Mesendoderm (in vitro differentiated cells): ENCODE data around the gene OBSL1.

Source experiments
- DNase-seq: peaks from one replicate; pipeline ENCODE4 v3.0.0; 2013
- H2AK5ac ChIP-seq: 2 replicates; pipeline ENCODE4 v1.6.1; 2013; ENCODE audit warnings: low read length, inconsistent platforms
- H2BK120ac ChIP-seq: 2 replicates; pipeline ENCODE4 v1.6.1; 2013; ENCODE audit warnings: low read depth, mild to moderate bottlenecking, low read length, moderate library complexity, mixed read lengths
- H2BK15ac ChIP-seq: replicated peaks from 2 replicates; pipeline ENCODE4 v1.6.1; 2013; ENCODE audit warnings: low read depth, mild to moderate bottlenecking, moderate library complexity
- H2BK5ac ChIP-seq: 2 replicates; pipeline ENCODE4 v1.6.1; 2013; ENCODE audit warnings: low read length, inconsistent platforms
- H3K18ac ChIP-seq: 2 replicates; pipeline ENCODE4 v1.6.1; 2013; ENCODE audit warnings: mild to moderate bottlenecking, low read length, mixed read lengths
- H3K23ac ChIP-seq: one replicate; pipeline ENCODE4 v1.6.1; 2013; ENCODE audit warnings: low read length
- H3K27ac ChIP-seq: 2 replicates; pipeline ENCODE4 v1.5.1; 2013; ENCODE audit warnings: low read depth, mild to moderate bottlenecking, inconsistent platforms, low read length, moderate library complexity
- H3K27me3 ChIP-seq: 2 replicates; pipeline ENCODE4 v1.6.1; 2013; ENCODE audit warnings: low read length, control low read depth, mild to moderate bottlenecking, inconsistent platforms; ENCODE audit not compliant: insufficient read depth, poor library complexity
- H3K36me3 ChIP-seq: 2 replicates; pipeline ENCODE4 v1.6.1; 2013; ENCODE audit warnings: low read length, inconsistent platforms; ENCODE audit not compliant: control insufficient read depth, insufficient read depth
- H3K4ac ChIP-seq: one replicate; pipeline ENCODE4 v1.6.1; 2013; ENCODE audit warnings: low read depth, mild to moderate bottlenecking, low read length, moderate library complexity
- H3K4me1 ChIP-seq: 2 replicates; pipeline ENCODE4 v1.6.1; 2013; ENCODE audit warnings: low read depth, low read length, inconsistent platforms; ENCODE audit not compliant: control insufficient read depth
- H3K4me2 ChIP-seq: 2 replicates; pipeline ENCODE4 v1.6.1; 2013; ENCODE audit warnings: low read length
- H3K4me3 ChIP-seq: 2 replicates; pipeline ENCODE4 v1.5.1; 2013; ENCODE audit warnings: mild to moderate bottlenecking, low read length
- H3K56ac ChIP-seq: one replicate; pipeline ENCODE4 v1.6.1; 2013; ENCODE audit warnings: low read length
- H3K79me1 ChIP-seq: 2 replicates; pipeline ENCODE4 v1.6.1; 2013; ENCODE audit warnings: low read length, inconsistent platforms
- H3K79me2 ChIP-seq: 2 replicates; pipeline ENCODE4 v1.6.1; 2013; ENCODE audit warnings: mild to moderate bottlenecking, low read length; ENCODE audit not compliant: control insufficient read depth, insufficient read depth
- H3K9ac ChIP-seq: 2 replicates; pipeline ENCODE4 v1.6.1; 2013; ENCODE audit warnings: low read length, inconsistent platforms
- H4K5ac ChIP-seq: one replicate; pipeline ENCODE4 v1.6.1; 2013; ENCODE audit warnings: low read length
- H4K8ac ChIP-seq: one replicate; pipeline ENCODE4 v1.6.1; 2013; ENCODE audit warnings: low read depth, mild to moderate bottlenecking, control low read depth, low read length, moderate library complexity
- WGBS: extraction: QIAGEN DNeasy Blood & Tissue Kit; methylation state at CpG from one replicate; pipeline ENCODE4 v1.1.7; 2013; ENCODE audit warnings: low lambda C conversion rate, missing lambda C conversion rate; ENCODE audit not compliant: insufficient coverage; ENCODE audit errors: extremely low coverage; 5-methylcytosine and 5-hydroxymethylcytosine counted together

OBSL1 gene

GRCh38 chr2:219605607-219605954, 34.2 kb upstream of the OBSL1 start:
- Histone ChIP-seq H3K18ac (no peak overlapping the region), H2BK15ac (no peak overlapping the region), H3K4me2 (no peak overlapping the region), H3K27ac (no peak overlapping the region), H4K5ac (no peak overlapping the region), H3K4me3 (no peak overlapping the region), H3K56ac (no peak overlapping the region), H2AK5ac (no peak overlapping the region), H4K8ac (no peak overlapping the region), H3K79me2 (no peaks in the 10 kb centered on the region), H2BK120ac (no peak overlapping the region), H3K4me1 (no peaks in the 10 kb centered on the region), H3K79me1 (no peaks in the 10 kb centered on the region), H3K9ac (no peak overlapping the region), H3K36me3 (no peaks in the 10 kb centered on the region), H2BK5ac (no peak overlapping the region), H3K23ac (no peak overlapping the region), H3K27me3 (no peaks in the 10 kb centered on the region), H3K4ac (no peak overlapping the region)
- no CpG with 5 or more reads among the region's 6 CpGs for WGBS
- no peak for DNase-seq

- Histone ChIP-seq H2BK15ac (no peak overlapping the region), H3K56ac (no peak overlapping the region), H3K4ac (no peak overlapping the region), H3K4me2 (no peak overlapping the region), H3K4me3 (no peak overlapping the region), H2BK120ac (no peak overlapping the region), H2AK5ac (no peak overlapping the region), H3K27ac (no peak overlapping the region), H3K79me1 (no peaks in the 10 kb centered on the region), H3K23ac (no peak overlapping the region), H3K4me1 (no peaks in the 10 kb centered on the region), H3K36me3 (no peaks in the 10 kb centered on the region), H3K18ac (no peak overlapping the region), H3K79me2 (no peaks in the 10 kb centered on the region), H4K8ac (no peak overlapping the region), H3K9ac (no peak overlapping the region), H3K27me3 (no peaks in the 10 kb centered on the region), H4K5ac (no peak overlapping the region), H2BK5ac (no peak overlapping the region)
- WGBS: no CpG with 5 or more reads among the region's 5 CpGs
- no peak for DNase-seq
These were observed 32.4 kb upstream of the OBSL1 start for GRCh38 chr2:219603771-219604170.

DNA sequence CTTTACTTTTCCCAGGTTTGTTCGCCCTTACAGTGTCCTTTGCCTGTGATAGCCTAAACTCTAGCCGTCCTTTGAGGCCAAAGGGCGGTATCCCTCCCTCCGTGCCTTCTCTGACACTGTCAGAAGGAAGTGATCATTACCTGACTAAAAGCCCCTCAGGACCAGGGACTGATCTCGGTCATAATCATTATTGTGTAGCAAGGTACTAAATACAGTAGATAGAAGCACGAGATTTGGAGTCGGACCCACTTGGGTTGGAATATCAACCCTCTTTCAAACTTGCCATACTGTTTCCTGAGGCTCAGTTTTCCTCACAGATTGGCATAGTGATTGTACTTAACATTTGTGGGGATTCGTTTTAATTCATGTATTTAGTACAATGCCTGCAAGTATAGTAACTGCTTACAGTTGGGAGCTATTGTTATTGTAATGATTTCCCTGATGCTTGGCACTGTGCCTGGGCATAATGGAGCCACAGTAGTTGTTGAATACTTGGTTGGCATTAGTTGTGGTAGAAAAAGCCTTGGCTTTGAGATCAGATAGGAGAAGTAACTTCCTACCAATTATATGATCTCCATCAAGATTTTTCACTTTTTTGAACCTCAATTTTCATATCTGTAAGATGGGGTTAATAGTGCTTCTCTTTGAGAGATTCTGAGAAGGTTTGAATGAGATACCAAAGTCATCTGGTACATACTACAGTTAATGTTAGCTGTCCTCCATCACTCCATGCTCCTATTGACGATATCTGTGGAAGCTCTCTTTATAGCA, 27.2 kb upstream of the OBSL1 start:
- no peaks in the 10 kb centered on the region for H3K79me1 ChIP-seq
- H3K4me2 ChIP-seq: peak overlapping the region; percentile 57
- H3K23ac ChIP-seq: no peak overlapping the region
- H3K4ac ChIP-seq: no peak overlapping the region
- H3K4me1 ChIP-seq: no peaks in the 10 kb centered on the region
- no peak overlapping the region for H3K27ac ChIP-seq
- no peaks in the 10 kb centered on the region for H3K79me2 ChIP-seq
- H2AK5ac ChIP-seq: no peak overlapping the region
- WGBS: no CpG with 5 or more reads among the region's 9 CpGs
- H2BK15ac ChIP-seq: peak overlapping the region; percentile 37
- H4K8ac ChIP-seq: no peak overlapping the region
- no peaks in the 10 kb centered on the region for H3K36me3 ChIP-seq
- peak overlapping the region; percentile 5 for H2BK5ac ChIP-seq
- H3K27me3 ChIP-seq: no peaks in the 10 kb centered on the region
- peak overlapping the region; percentile 60 for H3K18ac ChIP-seq
- no peak for DNase-seq
- H3K9ac ChIP-seq: peak overlapping the region; percentile 65
- peak overlapping the region; percentile 36 for H3K4me3 ChIP-seq
- H3K56ac ChIP-seq: peak overlapping the region; percentile 79
- H2BK120ac ChIP-seq: no peak overlapping the region
- no peak overlapping the region for H4K5ac ChIP-seq

DNA sequence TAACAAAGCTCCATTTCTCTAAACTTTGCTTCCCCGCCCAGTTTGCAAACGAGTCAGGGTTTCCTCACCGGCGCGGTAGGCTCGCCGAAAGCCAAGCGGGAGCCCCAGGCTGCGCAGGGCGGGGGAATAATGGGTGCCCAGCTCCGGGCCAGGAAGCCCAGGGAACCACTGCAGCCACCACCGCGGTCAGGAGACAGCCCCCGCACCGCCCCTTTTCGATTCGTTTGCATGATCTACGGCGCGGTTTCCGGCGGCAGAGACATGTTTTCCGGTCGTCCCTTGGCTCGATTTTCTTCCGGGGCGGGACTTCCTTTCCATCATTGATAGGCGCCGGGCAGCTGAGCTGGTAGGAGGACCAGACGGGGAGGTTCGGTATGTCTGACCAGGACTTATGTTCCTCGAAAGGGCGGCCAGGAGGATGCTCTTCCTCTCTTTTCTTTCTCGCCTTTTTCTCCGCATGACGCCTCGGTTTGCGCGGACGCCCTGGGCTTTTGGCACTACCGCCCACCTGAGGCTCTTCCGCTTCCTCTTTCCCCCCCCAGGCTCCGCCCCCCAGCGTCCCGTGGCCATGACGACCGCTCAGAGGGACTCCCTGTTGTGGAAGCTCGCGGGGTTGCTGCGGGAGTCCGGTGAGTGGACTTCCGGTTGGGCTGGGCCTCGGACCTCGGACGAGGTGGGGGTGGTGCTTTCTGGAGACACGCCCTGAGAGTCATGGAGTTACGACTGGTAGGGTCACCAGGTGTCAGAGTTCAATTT, 26.4 kb upstream of the OBSL1 start, which contains the start of gene STK11IP:
STK11IP (plus strand) TSS at position 306 of the 756 bp plus-strand sequence; CDS start at position 569, 263 bp downstream.
- Histone ChIP-seq H3K27me3 (no peaks in the 10 kb centered on the region), H3K36me3 (no peaks in the 10 kb centered on the region), H3K4me3 (peak within 1 kb of the TSS; percentile 78), H3K18ac (peak within 1 kb of the TSS; percentile 85), H4K5ac (peak within 1 kb of the TSS; percentile 68), H2BK120ac (no peak within 1 kb of the TSS), H3K79me2 (no peaks in the 10 kb centered on the region), H3K4me2 (peak within 1 kb of the TSS; percentile 61), H4K8ac (peak within 1 kb of the TSS; percentile 81), H3K27ac (peak within 1 kb of the TSS; percentile 90), H2BK5ac (peak within 1 kb of the TSS; percentile 58), H3K79me1 (no peaks in the 10 kb centered on the region), H3K23ac (peak within 1 kb of the TSS; percentile 32), H3K4me1 (no peaks in the 10 kb centered on the region), H2AK5ac (peak within 1 kb of the TSS; percentile 67), H2BK15ac (peak within 1 kb of the TSS; percentile 37), H3K56ac (peak within 1 kb of the TSS; percentile 95), H3K9ac (peak within 1 kb of the TSS; percentile 82), H3K4ac (peak within 1 kb of the TSS; percentile 89)
- no CpG with 5 or more reads among the region's 57 CpGs for WGBS
- peak; percentile 99 for DNase-seq

GRCh38 chr2:219596954-219597551, 25.7 kb upstream of the OBSL1 start:
- Histone ChIP-seq H4K8ac (peak overlapping the region; percentile 81), H3K27me3 (no peaks in the 10 kb centered on the region), H3K27ac (peak overlapping the region; percentile 90), H2BK5ac (peak overlapping the region; percentile 54), H2BK15ac (no peak overlapping the region), H3K4ac (peak overlapping the region; percentile 89), H3K36me3 (no peaks in the 10 kb centered on the region), H4K5ac (peak overlapping the region; percentile 68), H2AK5ac (peak overlapping the region; percentile 67), H2BK120ac (no peak overlapping the region), H3K18ac (peak overlapping the region; percentile 85), H3K79me2 (no peaks in the 10 kb centered on the region), H3K4me1 (no peaks in the 10 kb centered on the region), H3K79me1 (no peaks in the 10 kb centered on the region), H3K4me2 (peak overlapping the region; percentile 61), H3K23ac (peak overlapping the region; percentile 32), H3K9ac (peak overlapping the region; percentile 81), H3K4me3 (peak overlapping the region; percentile 77), H3K56ac (peak overlapping the region; percentile 91)
- DNase-seq: peak; percentile 52
- no CpG with 5 or more reads among the region's 19 CpGs for WGBS
